HepG2 (cell line): ENCODE data around the gene LGALS4. TPM values are rescaled to one million over a fixed set of nuclear protein-coding genes. Genes with fewer than 3 reads are reported as not detected.
A peak's percentile ranks its signal among the peaks of the same experiment; 100 is the strongest.

Experiments used
- ELF4 ChIP-seq: sonication (generic); formaldehyde crosslinking; IDR thresholded peaks from 2 replicates; pipeline ENCODE4 v1.5.0; 2020; ENCODE audit warnings: missing genetic modification reagents, mild to moderate bottlenecking, moderate library complexity, borderline replicate concordance
- ETV5 ChIP-seq: IDR thresholded peaks from 2 replicates; pipeline ENCODE4 v1.6.1; 2018; ENCODE audit warnings: missing biosample characterization, missing genetic modification reagents, inconsistent platforms, borderline replicate concordance
- FOXA3 ChIP-seq: IDR thresholded peaks from 2 replicates; pipeline ENCODE4 v1.6.1; 2016; ENCODE audit warnings: missing genetic modification reagents, missing compliant biosample characterization
- GLI4 ChIP-seq: sonication (generic); formaldehyde crosslinking; IDR thresholded peaks from 2 replicates; pipeline ENCODE4 v1.5.1; 2020; ENCODE audit warnings: missing genetic modification reagents, mild to moderate bottlenecking, moderate library complexity, borderline replicate concordance
- KDM5B ChIP-seq: sonication (generic); formaldehyde crosslinking; IDR thresholded peaks from 2 replicates; pipeline ENCODE4 v1.4.0; 2020; ENCODE audit warnings: missing genetic modification reagents, mild to moderate bottlenecking, borderline replicate concordance
- LCORL ChIP-seq, 2 experiments: fragments of 450-650 bp in 1 of 2; sonication (generic) in 1 of 2; formaldehyde crosslinking in 1 of 2; IDR thresholded peaks; 2 replicates each; pipeline versions ENCODE4 v1.5.0 to v1.6.1; 2017 to 2020; ENCODE audit warnings: antibody characterized with exemption in 1 of 2, missing genetic modification reagents in 1 of 2
- NFE2 ChIP-seq: sonication (generic); formaldehyde crosslinking; IDR thresholded peaks from 2 replicates; pipeline ENCODE4 v1.4.0; 2020; ENCODE audit warnings: missing genetic modification reagents
- NFRKB ChIP-seq: fragments of 450-650 bp; IDR thresholded peaks from 2 replicates; pipeline ENCODE4 v1.6.1; 2017
- NR2F2 ChIP-seq: IDR thresholded peaks from 2 replicates; pipeline ENCODE4 v1.6.1; 2012; ENCODE audit warnings: low read depth, inconsistent platforms, borderline replicate concordance
- POLR2A ChIP-seq, 2 experiments: IDR thresholded peaks; 2 replicates each; pipeline ENCODE4 v1.6.1; 2011; ENCODE audit warnings: low read depth in 2 of 2, low read length in 2 of 2, mild to moderate bottlenecking in 1 of 2, moderate library complexity in 1 of 2; ENCODE audit not compliant: insufficient read depth in 1 of 2
- SMAD3 ChIP-seq: sonication (generic); formaldehyde crosslinking; IDR thresholded peaks from 2 replicates; pipeline ENCODE4 v1.4.0; 2020; ENCODE audit warnings: missing genetic modification reagents
- WIZ ChIP-seq: sonication (generic); formaldehyde crosslinking; IDR thresholded peaks from 2 replicates; pipeline ENCODE4 v1.5.1; 2020; ENCODE audit warnings: mild to moderate bottlenecking, missing genetic modification reagents
- ZFP82 ChIP-seq: sonication (generic); formaldehyde crosslinking; IDR thresholded peaks from 2 replicates; pipeline ENCODE4 v1.5.1; 2020; ENCODE audit warnings: mild to moderate bottlenecking, missing genetic modification reagents, borderline replicate concordance
- ZFY ChIP-seq: sonication (generic); formaldehyde crosslinking; IDR thresholded peaks from 2 replicates; pipeline ENCODE4 v1.4.0; 2020; ENCODE audit warnings: missing genetic modification reagents
- ZNF30 ChIP-seq: sonication (generic); formaldehyde crosslinking; IDR thresholded peaks from 2 replicates; pipeline ENCODE4 v1.5.0; 2020; ENCODE audit warnings: mild to moderate bottlenecking, missing genetic modification reagents
- ZNF331 ChIP-seq: sonication (generic); formaldehyde crosslinking; IDR thresholded peaks from 2 replicates; pipeline ENCODE4 v1.4.0; 2020; ENCODE audit warnings: missing genetic modification reagents
- ZNF367 ChIP-seq: sonication (generic); formaldehyde crosslinking; IDR thresholded peaks from 2 replicates; pipeline ENCODE4 v1.4.0; 2020; ENCODE audit warnings: missing genetic modification reagents, borderline replicate concordance
- ZNF44 ChIP-seq: sonication (generic); formaldehyde crosslinking; IDR thresholded peaks from 2 replicates; pipeline ENCODE4 v1.5.1; 2020; ENCODE audit warnings: mild to moderate bottlenecking, missing genetic modification reagents
- ZNF501 ChIP-seq: sonication (generic); formaldehyde crosslinking; IDR thresholded peaks from 2 replicates; pipeline ENCODE4 v1.5.1; 2020; ENCODE audit warnings: mild to moderate bottlenecking, moderate library complexity, missing genetic modification reagents
- polyA plus RNA-seq, 8 experiments: library from polyadenylated mRNA; depleted of rRNA in 3 of 8; stranded (reverse) in 7 of 8; unstranded in 1 of 8; fragments of >200 nt; fragmentation: Illumina TruSeq in 4 of 8; extraction: Trizol in 4 of 8; gene quantifications; 2 replicates each; pipeline versions ENCODE4 v1.2.1 to v1.2.3, GENCODE V29; 2011 to 2016; ENCODE audit warnings: low read depth in 4 of 8, missing spikeins in 1 of 8, mixed read lengths in 1 of 8; ENCODE audit not compliant: insufficient read depth in 1 of 8
- total RNA-seq, 5 experiments: library from RNA; depleted of rRNA; stranded (reverse); fragments of >200 nt; fragmentation: Illumina TruSeq; extraction: Trizol; gene quantifications; 2 replicates each; pipeline ENCODE4 v1.2.3, GENCODE V29; 2016; ENCODE audit warnings: low read depth in 1 of 5
- TF ChIP-seq, protein P1 (sequence below): IDR thresholded peaks from 2 replicates; pipeline ENCODE4 v1.6.1; 2016; ENCODE audit warnings: missing compliant biosample characterization, missing genetic modification reagents, borderline replicate concordance
- TF ChIP-seq, protein P2 (sequence below): sonication (generic); formaldehyde crosslinking; IDR thresholded peaks from 2 replicates; pipeline ENCODE4 v1.4.0; 2020; ENCODE audit warnings: missing genetic modification reagents
- TF ChIP-seq, protein P3 (sequence below), 2 experiments: sonication (generic) in 1 of 2; formaldehyde crosslinking in 1 of 2; IDR thresholded peaks; 2 replicates each; pipeline versions ENCODE4 v1.4.0 to v1.6.1; 2018 to 2020; ENCODE audit warnings: missing genetic modification reagents in 2 of 2, borderline replicate concordance in 1 of 2, low read depth in 1 of 2, mild to moderate bottlenecking in 1 of 2, missing biosample characterization in 1 of 2

LGALS4 gene
- total and polyA plus RNA-seq, 2 of the 13 experiments (the other 11 are each of a cell fraction or from before 2014, with no cell fraction given) = 0.24 to 0.71 TPM

DNA sequence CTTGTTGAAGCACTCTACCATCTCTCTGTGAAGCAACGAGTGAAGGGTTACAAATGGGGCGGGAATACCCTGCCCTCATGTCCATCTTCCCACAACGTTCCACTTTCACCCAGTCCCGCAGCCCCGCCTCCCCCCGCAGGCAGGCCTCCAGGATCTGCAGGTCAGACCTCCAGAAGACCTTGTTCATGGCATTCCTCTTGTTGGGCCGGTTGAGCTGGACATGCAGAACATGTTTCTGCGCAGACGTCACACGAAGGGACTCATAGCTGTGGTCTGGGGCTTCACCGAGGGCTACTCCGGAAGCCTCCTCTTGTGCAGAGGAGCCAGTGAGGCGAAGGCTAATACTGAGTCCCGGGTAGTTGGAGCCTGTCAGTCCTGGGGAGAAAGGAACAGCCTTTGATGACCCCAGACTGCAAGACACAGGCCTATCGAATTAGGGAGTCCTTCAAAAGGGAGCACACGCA, 18.4 kb upstream of the LGALS4 start (continued):
- TF ChIP-seq, protein P1, sequence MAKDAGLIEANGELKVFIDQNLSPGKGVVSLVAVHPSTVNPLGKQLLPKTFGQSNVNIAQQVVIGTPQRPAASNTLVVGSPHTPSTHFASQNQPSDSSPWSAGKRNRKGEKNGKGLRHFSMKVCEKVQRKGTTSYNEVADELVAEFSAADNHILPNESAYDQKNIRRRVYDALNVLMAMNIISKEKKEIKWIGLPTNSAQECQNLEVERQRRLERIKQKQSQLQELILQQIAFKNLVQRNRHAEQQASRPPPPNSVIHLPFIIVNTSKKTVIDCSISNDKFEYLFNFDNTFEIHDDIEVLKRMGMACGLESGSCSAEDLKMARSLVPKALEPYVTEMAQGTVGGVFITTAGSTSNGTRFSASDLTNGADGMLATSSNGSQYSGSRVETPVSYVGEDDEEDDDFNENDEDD (CRISPR knock-in tag) = peak; percentile 54; the same call in 1 of the 2 replicates
- TF ChIP-seq POLR2A (IDR thresholded peaks at IDR 0.05; ENCODE audit: insufficient read depth in 1 of 2, low read depth in 2 of 2, low read length in 2 of 2) (peak in 1 of 2 experiments; percentile 69; a peak in 1 of 4 replicates), LCORL (IDR thresholded peaks at IDR 0.05) (no peak), LCORL (CRISPR knock-in tag; IDR thresholded peaks at IDR 0.05) (no peak; the same call in 1 of the 2 replicates), ELF4 (CRISPR knock-in tag) (peak; percentile 60; the same call in 1 of the 2 replicates), SMAD3 (no peak), ZNF331 (peak; percentile 24; the same call in 1 of the 2 replicates), ZFP82 (CRISPR knock-in tag) (peak; percentile 75; the same call in 1 of the 2 replicates), ZFY (CRISPR knock-in tag) (0 out of 2 replicates have a peak, but pooled peaks have one; percentile 43), ETV5 (CRISPR knock-in tag) (peak; percentile 61; the same call in 1 of the 2 replicates), FOXA3 (CRISPR knock-in tag) (0 out of 2 replicates have a peak, but pooled peaks have one; percentile 35), ZNF501 (CRISPR knock-in tag) (peak; percentile 50), NFE2 (CRISPR knock-in tag) (0 out of 2 replicates have a peak, but pooled peaks have one; percentile 2), KDM5B (CRISPR knock-in tag) (no peak), ZNF367 (CRISPR knock-in tag) (peak; percentile 65; the same call in 1 of the 2 replicates), ZNF44 (CRISPR knock-in tag) (peak; percentile 64; the same call in 1 of the 2 replicates), NR2F2 (0 out of 2 replicates have a peak, but pooled peaks have one; percentile 11), GLI4 (CRISPR knock-in tag) (peak; percentile 51), NFRKB (no peak), ZNF30 (CRISPR knock-in tag) (0 out of 2 replicates have a peak, but pooled peaks have one; percentile 25), WIZ (CRISPR knock-in tag) (no peak)
- TF ChIP-seq, protein P2, sequence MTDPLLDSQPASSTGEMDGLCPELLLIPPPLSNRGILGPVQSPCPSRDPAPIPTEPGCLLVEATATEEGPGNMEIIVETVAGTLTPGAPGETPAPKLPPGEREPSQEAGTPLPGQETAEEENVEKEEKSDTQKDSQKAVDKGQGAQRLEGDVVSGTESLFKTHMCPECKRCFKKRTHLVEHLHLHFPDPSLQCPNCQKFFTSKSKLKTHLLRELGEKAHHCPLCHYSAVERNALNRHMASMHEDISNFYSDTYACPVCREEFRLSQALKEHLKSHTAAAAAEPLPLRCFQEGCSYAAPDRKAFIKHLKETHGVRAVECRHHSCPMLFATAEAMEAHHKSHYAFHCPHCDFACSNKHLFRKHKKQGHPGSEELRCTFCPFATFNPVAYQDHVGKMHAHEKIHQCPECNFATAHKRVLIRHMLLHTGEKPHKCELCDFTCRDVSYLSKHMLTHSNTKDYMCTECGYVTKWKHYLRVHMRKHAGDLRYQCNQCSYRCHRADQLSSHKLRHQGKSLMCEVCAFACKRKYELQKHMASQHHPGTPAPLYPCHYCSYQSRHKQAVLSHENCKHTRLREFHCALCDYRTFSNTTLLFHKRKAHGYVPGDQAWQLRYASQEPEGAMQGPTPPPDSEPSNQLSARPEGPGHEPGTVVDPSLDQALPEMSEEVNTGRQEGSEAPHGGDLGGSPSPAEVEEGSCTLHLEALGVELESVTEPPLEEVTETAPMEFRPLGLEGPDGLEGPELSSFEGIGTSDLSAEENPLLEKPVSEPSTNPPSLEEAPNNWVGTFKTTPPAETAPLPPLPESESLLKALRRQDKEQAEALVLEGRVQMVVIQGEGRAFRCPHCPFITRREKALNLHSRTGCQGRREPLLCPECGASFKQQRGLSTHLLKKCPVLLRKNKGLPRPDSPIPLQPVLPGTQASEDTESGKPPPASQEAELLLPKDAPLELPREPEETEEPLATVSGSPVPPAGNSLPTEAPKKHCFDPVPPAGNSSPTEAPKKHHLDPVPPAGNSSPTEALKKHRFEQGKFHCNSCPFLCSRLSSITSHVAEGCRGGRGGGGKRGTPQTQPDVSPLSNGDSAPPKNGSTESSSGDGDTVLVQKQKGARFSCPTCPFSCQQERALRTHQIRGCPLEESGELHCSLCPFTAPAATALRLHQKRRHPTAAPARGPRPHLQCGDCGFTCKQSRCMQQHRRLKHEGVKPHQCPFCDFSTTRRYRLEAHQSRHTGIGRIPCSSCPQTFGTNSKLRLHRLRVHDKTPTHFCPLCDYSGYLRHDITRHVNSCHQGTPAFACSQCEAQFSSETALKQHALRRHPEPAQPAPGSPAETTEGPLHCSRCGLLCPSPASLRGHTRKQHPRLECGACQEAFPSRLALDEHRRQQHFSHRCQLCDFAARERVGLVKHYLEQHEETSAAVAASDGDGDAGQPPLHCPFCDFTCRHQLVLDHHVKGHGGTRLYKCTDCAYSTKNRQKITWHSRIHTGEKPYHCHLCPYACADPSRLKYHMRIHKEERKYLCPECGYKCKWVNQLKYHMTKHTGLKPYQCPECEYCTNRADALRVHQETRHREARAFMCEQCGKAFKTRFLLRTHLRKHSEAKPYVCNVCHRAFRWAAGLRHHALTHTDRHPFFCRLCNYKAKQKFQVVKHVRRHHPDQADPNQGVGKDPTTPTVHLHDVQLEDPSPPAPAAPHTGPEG (CRISPR knock-in tag) = peak; percentile 59; the same call in 1 of the 2 replicates
- TF ChIP-seq, protein P3, sequence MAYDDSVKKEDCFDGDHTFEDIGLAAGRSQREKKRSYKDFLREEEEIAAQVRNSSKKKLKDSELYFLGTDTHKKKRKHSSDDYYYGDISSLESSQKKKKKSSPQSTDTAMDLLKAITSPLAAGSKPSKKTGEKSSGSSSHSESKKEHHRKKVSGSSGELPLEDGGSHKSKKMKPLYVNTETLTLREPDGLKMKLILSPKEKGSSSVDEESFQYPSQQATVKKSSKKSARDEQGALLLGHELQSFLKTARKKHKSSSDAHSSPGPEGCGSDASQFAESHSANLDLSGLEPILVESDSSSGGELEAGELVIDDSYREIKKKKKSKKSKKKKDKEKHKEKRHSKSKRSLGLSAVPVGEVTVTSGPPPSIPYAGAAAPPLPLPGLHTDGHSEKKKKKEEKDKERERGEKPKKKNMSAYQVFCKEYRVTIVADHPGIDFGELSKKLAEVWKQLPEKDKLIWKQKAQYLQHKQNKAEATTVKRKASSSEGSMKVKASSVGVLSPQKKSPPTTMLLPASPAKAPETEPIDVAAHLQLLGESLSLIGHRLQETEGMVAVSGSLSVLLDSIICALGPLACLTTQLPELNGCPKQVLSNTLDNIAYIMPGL (CRISPR knock-in tag; IDR thresholded peaks at IDR 0.05; ENCODE audit: borderline replicate concordance in 1 of 2, low read depth in 1 of 2) = peak in 1 of 2 experiments; percentile 66; a peak in 2 of 4 replicates
